Transverse colon (tissue), 4 donors: ENCODE results near the gene DIO3.
"Not testable (repeated sequence)": the region's sequence is repeated elsewhere in the genome, so short reads cannot be mapped to it uniquely, and the experiment has no call there.

Source experiments
- POLR2A ChIP-seq: fragments of 450-650 bp; IDR thresholded peaks from one replicate; pipeline ENCODE4 v1.6.1; 2016; ENCODE audit warnings: antibody characterized with exemption, mild to moderate bottlenecking, moderate library complexity
- POLR2AphosphoS5 ChIP-seq, 3 donors: sonication (generic); formaldehyde crosslinking; IDR thresholded peaks; one replicate each; pipeline ENCODE4 v1.6.1; 2016; ENCODE audit warnings: antibody characterized with exemption in 3 of 3
- TF ChIP-seq, protein P1 (sequence below), 5 experiments: fragments of 200-600 bp in 3 of 5; fragments of 450-650 bp in 2 of 5; sonication (generic) in 3 of 5; IDR thresholded peaks; 1 replicate in 2 of 5; 2 replicates in 3 of 5; pipeline ENCODE4 v1.5.1; 2016 to 2017; ENCODE audit warnings: antibody characterized with exemption in 5 of 5, inconsistent platforms in 3 of 5, mild to moderate bottlenecking in 2 of 5, moderate library complexity in 1 of 5

DNA sequence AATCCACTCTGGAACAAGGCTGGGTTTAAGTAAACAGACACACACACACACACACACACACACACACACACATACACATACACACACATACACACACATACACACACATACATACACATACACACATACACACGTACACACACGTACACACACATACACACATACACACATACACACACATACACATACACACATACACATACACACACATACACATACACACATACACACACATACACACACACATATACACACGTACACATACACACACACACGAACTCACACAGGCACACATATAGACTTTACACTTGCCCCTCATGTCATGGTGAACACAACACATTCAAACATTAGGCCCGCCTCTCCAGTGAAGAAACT lies 5.6 kb upstream of the DIO3 start:
- not testable (repeated sequence) for TF ChIP-seq POLR2AphosphoS5 (IDR thresholded peaks at IDR 0.05); POLR2A
- TF ChIP-seq, protein P1, sequence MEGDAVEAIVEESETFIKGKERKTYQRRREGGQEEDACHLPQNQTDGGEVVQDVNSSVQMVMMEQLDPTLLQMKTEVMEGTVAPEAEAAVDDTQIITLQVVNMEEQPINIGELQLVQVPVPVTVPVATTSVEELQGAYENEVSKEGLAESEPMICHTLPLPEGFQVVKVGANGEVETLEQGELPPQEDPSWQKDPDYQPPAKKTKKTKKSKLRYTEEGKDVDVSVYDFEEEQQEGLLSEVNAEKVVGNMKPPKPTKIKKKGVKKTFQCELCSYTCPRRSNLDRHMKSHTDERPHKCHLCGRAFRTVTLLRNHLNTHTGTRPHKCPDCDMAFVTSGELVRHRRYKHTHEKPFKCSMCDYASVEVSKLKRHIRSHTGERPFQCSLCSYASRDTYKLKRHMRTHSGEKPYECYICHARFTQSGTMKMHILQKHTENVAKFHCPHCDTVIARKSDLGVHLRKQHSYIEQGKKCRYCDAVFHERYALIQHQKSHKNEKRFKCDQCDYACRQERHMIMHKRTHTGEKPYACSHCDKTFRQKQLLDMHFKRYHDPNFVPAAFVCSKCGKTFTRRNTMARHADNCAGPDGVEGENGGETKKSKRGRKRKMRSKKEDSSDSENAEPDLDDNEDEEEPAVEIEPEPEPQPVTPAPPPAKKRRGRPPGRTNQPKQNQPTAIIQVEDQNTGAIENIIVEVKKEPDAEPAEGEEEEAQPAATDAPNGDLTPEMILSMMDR (IDR thresholded peaks at IDR 0.05), result not testable (repeated sequence)
